DOHH2 (cell line): Measurements from ENCODE around the gene CENPC.

ENCODE experiments used
- CTCF ChIP-seq: fragments of 200-600 bp; sonication (generic); IDR thresholded peaks from one replicate; pipeline ENCODE4 v1.5.1; 2014; ENCODE audit warnings: antibody characterized with exemption, mild to moderate bottlenecking, low read depth, low read length; ENCODE audit not compliant: poor library complexity, severe bottlenecking
- EZH2phosphoT487 ChIP-seq: fragments of 200-600 bp; sonication (generic); IDR thresholded peaks from 2 replicates; pipeline ENCODE4 v1.6.1; 2017; ENCODE audit warnings: borderline replicate concordance, mild to moderate bottlenecking, antibody characterized with exemption, low read length, moderate library complexity, mixed read lengths

- TF ChIP-seq CTCF (no peak), EZH2phosphoT487 (no peak)
Observed at GRCh38 chr4:67570537-67570936, 25.2 kb upstream of the CENPC start.
